ENCODE results near the gene XBP1.
"Not testable (repeated sequence)": the region's sequence is repeated elsewhere in the genome, so short reads cannot be mapped to it uniquely, and the experiment has no call there.

XBP1 gene

DNA sequence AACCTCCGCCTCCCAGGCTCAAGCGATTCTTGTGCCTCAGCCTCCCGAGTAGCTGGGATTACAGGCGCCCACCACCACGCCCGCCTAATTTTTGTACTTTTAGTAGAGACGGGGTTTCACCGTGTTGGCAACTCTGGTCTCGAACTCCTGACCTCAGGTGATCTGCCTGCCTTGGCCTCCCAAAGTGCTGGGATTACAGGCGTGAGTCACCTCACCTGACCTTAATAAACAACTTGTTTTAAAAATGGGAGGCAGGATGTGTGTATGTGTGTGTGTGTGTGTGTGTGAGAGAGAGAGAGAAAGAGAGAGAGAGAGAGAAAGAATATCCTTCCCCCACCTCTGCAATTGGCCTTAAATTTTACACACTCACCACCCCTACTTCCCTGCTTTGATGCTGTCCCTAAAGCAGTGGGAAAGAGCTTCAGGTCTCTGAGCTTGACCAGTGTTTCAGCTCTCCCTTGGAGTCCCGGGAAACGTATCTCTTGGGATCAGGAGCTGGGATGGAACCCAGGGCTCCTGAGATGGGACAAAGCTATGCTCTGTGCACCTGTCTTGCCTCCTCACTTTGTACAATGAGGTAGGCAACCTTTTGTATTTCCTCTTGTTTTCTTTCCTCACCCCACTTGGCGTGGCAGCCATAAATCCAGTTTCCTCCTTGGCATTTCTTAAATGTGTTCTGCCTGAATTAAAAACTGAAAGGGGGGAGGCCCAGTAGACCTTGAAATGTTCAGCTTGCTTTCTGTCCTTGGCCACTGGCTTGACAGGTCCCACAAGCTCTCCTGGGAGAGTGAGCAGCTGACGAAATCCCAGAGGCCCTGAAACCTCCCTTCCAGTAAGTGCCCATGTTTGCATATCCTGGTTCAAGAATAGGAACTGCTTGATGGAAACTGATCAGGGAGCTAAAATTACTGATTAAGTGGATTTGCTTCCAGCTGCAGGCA, 17.8 kb upstream of the XBP1 start:
- DNase-seq = peak in 1 of 2 donors; percentile 31

DNA sequence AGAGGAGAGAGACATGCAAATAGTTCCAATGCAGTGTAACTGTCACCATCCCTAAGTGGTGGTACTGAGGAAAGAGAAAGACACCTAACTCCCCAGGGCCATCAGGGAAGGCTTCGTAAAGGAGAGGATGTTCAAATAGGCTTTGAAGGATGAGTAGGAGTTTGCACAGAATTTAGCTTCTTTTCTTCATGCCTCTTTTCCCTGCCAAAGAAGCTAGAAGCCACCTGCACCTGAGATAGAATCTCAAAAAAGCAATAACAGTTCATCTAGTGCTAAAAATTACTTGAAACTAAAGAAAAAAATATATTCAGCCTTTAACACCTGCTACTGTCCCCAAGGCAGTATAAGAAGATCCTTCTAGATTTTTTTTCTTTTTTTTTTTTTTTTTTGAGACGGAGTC, 16.7 kb upstream of the XBP1 start:
- no peak for DNase-seq

DNA sequence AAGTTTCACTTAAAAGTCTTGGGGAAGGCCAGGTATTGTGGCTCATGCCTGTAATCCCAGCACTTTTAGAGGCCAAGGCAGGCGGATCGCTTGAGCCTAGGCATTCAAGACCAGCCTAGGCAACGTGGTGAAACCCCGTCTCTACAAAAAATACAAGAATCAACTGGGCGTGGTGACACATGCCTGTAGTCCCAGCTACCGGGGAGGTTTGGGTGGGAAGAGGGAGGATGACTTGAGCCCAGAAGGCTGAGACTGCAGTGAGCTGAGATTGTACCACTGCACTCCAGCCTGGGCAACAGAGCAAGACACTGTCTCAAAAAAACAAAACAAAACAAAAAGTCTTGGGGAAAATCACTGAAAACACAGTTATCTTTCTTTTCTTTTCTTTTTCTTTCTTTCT, 15.4 kb upstream of the XBP1 start:
- DNase-seq = no peak

DNA sequence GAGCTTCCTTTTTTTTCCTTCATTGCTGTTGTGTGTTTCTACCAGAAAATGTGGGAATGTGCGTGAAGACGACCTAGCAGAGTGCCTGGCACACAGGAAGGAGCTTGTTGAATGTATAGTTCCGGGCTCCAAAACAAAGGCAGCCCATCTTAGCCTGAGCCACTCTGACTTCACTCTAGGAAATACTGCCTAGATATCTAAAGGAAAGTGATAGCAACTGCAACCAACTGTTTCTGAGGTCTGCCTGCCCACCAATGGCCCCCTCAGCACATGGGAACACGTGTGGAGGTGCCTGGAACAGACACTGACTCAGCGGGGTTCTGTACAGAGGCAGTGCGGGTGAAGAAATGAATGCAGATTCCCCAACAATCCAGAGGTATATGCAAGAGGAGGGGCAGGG, 14.7 kb upstream of the XBP1 start:
- no peak for DNase-seq

DNA sequence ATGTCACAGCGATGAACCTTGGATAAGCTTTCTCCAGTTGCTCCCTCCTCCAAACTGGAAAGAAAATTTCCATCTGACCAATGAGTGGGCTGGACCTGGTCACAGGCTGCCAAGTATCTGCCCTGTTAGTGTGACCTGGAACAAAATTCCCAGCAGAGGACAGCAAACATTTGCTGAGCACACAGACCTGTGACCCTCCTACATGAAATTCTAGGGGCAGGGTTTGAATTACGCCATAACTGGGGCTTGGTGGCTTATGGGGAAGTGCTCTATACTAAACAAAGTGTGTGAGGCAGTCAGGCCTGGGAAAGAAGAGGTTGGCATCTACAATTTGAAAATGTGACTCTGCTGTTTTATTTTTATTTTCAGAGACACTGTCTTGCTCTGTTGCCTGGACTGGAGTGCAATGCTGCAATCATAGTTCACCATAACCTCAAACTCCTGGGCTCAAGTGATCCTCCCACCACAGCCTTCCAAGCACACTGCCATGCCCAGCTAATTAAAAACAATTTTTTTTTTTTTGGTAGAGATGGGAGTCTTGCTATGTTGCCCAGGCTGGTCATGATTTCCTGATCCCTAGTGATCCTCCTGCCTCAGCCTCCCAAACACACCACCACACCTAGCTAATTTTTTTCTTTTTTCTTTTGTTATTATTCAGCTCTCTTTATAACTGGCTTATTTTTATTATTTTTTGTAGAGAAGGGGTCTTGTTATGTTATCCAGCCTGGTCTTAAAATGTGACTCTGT, 13.6 kb upstream of the XBP1 start:
- no peak for DNase-seq

DNA sequence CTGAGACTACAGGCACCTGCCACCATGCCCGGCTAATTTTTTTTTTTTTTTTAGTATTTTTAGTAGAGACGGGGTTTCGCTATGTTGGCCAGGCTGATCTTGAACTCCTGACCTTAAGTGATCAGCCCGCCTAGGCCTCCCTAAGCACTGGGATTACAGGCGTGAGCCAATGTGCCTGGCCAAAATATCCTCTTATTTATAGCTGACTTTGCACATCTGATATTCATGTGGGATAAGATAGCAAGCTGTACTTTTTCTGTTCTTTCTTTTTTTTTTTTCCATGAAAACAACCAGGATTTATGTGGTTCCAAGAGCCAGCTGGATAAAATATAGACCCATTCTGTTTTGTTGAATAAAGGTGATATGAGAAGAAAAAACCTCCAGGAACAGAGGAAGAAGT, 12.1 kb upstream of the XBP1 start:
- no peak for DNase-seq

DNA sequence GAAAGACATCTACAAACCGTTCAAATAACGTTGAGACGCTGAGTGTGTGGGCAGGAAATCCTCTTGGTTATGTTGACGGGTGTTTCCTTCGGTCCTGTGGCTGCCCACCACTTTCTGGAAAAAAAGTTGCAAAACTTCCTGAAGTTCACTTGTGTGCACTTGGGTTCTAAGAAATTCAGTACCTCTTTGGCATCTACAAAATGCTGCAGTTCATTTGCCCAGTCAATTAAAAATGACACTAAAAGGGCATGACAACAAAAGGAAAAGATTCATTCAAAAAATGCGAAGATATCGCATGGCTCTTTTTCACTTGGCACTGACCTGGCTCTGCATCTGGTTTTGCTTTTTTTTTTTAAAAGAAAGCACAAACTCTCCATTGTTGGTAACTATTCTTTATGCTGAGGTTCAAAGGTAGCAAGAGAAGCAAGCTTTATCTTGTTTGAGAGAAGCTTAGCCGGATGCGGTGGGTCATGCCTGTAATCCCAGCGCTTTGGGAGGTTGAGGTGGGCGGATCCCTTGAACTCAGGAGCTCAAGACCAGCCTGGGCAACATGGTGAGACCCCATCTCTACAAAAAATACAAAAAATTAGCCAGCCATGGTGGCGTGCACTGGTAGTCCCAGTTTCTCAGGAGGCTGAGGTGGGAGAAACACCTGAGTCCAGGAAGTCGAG, 10.6 kb upstream of the XBP1 start:
- DNase-seq = peak; percentile 65 to 72

DNA sequence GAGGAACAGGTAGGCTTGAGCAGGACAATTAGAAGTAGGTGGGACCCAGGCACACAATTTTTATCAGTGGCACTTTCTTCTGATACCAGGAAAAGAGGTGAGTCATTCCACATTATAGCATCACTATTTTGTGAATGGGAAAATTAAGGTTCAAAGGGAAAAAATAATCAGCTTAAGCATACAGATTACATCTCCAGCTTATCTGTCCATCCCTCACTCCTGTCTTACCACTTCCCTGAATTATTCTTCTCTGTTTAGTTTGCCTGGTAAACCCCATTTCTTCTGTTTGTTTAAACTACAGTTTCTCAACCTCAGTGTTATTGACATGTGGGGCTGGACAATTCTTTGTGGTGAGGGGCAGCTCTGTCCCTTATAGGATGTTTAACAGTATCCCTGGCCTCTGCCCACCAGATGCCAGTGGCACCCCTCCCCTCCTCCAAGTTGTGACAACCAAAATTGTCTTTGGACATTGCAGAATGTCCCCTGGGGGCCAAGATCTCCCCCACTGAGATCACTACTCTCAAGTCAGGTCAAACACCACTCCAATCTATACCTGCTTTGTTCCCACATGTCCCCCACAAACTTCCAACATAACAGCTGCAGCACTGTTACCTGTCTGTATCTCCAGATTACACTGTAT, 8.5 kb upstream of the XBP1 start:
- DNase-seq = no peak

DNA sequence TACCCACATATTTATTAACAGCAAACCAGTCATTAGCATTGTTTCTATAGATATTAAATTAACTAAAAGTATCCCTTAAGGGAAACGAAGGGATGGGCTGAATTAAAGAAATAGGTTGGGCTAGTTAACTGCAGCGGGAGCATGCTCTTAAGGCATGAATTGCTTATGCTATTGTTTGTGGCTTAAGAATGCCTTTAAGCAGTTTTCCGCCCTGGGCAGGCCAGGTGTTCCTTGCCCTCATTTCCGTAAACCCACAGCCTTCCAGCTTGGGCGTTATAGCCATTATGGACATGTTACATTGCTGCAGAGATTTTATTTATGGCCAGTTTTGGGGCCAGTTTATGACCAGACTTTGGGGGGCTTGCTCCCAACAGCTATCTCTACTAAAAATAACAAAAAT, 5.1 kb upstream of the XBP1 start:
- DNase-seq = not testable (repeated sequence)

DNA sequence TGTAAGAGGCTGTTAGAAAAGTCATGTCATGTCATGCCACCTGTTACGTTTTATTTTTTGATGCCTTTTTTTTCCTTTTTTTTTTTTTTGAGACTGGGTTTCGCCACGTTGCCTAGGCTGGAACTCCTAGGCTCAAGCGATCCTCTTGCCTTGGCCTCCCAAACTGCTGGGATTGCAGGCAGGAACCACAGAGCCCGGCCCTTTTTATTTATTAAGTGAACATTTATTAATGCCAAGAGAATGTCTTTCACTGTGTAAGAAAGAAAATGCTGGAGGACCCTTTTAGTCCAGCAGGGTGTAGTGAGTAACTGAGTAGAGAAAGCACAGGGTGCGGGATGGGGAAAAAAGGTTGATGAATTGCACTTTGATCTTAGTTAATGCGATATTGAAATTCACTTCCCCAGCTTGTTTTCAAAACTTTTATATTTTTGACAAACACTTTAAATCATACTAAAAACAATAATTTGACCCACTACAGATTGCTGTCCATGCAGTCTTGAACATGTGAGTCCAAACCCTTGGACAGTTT, 2.3 kb upstream of the XBP1 start:
- DNase-seq = no peak

DNA sequence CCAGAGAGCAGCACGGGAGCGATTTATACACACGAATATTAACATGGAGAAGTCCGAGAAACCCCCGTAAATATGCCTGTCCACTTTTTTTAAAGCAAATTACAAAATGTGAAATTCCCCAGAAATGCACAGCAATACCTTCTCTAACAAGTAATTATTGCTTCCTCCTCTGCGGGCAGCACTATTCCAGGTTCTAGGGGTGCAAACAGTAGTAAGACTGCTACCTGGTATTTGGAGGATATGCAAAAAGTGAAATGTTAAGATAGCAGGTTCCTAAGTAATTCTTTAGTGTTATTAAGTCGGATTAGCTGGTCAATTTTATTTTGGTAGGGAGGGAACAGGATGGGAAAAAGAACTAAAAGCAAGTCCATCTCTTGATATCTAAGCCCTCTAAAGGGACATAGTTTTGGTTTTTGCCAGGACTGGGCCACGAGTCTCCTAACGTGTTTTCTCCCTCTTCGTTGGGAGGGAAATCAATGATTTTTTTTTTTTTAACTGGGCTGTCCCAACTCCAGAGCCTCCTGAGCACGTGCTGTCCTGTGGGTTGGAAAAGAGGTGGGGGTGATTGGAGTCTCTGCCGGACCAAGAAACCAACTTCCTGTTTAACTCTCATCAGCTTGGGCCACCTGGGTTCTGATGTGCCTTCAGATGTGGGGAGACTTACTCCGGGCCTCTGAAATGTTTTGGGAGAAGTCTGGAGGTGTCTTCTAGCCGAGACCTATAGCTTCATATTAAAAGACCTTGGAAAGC, 1.7 kb upstream of the XBP1 start:
- no peak for DNase-seq

DNA sequence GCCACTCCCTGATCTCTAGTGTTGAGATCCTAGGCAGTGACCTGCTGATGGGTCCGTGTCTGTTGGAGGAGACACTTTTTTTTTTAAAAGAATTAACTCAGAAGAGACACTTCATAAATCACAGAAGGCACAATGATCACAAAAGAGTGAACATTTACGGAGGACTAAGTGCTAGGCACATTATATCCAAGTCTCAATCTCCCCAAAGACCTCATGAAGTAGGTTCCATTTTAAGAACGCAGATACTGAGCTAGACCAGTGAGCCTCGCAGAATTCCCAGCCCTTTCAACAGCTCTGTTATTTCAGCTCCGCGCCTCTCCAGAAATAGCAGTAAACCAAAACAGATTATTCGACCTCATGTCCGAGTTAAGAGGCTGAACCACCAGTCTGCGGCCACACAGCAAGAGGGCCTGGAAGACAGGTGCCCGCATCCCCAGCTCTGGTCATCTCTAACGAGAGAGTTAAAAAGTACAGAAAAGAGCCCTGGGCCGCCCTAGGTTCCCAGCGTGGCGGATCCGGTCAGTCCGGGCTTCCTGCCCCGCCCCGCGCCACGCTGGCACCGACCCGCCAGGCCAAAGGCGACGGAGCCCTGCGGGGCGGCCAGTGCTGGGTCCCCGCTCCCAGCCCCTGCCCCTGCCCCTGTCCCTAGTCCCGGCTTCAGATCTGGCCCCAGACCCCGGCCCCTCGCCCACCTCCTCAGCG, 612 bp downstream of the XBP1 start:
- DNase-seq = no peak

DNA sequence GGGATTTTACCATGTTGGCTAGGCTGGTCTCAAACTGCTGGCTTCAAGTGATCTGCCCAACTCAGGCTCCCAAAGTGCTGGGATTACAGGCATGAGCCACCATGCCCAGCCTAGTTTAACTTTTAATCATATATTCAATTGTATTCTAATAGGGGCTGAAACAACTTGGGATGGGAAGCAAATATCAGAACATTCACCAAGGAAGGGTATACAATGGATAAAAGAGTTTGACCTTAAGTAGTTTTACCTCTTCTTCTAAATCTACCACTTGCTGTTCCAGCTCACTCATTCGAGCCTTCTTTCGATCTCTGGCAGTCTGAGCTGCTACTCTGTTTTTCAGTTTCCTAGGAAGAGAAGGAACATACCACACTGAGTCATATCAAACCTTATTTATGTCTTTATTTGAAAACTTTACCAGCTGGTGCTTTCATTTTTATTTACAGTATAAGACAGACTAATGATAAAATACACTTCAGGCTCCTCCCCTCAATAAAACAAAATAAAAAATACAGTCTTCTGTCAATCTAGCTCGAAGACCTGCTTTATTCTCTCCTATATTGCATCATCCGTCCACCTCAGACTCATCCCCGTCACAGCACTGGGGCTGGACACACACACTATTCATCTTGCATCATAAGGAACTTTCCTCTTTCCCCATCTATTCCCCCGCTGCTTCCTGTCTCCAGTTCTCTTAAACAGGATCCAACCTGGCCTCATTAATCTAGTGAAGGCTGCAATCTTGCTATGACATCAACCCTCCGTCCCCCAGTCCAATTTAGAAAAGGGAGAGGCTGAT, 1.4 kb downstream of the XBP1 start:
- peak; percentile 66 to 74 for DNase-seq

DNA sequence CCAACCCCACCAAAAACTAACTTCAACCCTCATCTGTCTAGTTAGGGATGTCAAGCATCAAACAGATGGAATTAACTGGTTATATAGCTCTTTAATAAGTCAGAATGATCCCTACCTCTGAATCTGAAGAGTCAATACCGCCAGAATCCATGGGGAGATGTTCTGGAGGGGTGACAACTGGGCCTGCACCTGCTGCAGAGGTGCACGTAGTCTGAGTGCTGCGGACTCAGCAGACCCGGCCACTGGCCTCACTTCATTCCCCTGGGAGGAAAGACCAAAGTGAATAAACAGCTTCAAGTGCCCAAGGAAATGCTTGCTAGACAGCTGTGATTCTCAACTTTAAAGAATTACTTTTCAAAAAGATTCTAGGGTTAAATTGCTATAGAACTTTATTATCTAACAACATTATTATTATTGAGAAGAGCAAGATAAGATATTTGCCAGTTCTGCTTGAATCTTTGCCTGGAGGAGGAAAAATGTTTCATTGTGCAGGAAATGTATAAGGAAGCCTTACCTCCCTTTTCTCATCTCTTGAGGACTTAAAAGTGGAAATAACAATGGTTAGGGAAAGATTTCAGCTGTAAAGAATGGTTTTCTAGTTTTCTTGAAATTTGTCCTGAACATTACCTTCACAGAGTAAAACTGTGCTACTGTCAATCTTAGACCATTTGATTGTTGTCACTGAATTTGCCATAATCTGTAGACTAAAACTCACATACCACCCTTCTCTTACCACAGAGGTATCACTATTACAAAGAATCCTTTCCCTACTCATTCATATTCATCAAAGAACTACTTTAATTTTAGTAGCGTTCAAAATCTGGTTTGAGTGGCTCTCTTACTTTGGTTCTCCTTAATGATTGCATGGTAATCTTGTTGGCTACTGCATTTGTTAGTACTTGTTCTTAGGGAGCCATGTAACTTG, 4.2 kb downstream of the XBP1 start:
- DNase-seq = no peak

DNA sequence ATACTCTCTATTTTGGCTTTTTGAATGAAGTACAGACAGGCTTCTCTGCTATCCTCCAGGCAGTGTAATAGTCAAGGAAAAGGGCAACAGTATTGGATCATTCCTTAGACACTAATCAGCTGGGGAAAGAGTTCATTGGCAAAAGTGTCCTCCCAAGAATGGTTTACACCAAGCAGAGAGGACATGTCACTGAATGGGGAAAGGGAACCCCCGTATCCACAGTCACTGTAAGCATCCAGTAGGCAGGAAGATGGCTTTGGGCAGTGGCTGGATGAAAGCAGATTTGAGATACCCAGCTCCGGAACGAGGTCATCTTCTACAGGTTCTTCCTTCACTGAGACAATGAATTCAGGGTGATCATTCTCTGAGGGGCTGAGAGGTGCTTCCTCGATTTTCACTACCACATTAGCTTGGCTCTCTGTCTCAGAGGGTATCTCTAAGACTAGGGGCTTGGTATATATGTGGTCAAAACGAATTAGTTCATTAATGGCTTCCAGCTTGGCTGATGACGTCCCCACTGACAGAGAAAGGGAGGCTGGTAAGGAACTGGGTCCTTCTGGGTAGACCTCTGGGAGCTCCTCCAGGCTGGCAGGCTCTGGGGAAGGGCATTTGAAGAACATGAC, 5.2 kb downstream of the XBP1 start:
- no peak for DNase-seq

DNA sequence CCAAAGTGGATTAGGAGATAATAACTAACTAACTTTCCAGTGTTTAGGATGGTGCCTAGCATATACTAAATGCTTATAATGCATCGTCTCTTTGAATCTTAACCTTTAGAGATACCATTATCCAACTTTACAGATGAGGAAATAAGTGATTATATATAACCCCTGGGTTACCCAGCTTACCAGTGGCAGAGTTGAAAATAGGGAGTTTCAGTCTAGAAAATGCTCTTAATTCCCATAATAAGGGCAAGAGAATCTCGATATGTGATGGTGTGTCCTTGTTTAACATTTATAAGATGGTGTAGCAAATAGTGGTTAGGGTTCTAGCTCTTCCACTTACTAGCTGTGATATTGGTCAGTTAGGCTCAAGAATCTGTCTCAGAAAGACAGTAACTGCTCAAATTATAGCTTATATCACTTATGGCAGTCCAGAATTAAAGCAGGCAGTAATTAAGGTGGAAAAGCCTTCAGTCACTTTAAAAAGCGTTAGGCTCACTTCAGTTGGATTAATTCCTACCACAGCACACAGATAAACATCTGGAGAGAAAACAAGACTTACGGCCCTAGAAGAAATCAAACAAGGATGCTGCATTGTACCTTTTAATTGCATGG, 6.3 kb downstream of the XBP1 start:
- no peak for DNase-seq

DNA sequence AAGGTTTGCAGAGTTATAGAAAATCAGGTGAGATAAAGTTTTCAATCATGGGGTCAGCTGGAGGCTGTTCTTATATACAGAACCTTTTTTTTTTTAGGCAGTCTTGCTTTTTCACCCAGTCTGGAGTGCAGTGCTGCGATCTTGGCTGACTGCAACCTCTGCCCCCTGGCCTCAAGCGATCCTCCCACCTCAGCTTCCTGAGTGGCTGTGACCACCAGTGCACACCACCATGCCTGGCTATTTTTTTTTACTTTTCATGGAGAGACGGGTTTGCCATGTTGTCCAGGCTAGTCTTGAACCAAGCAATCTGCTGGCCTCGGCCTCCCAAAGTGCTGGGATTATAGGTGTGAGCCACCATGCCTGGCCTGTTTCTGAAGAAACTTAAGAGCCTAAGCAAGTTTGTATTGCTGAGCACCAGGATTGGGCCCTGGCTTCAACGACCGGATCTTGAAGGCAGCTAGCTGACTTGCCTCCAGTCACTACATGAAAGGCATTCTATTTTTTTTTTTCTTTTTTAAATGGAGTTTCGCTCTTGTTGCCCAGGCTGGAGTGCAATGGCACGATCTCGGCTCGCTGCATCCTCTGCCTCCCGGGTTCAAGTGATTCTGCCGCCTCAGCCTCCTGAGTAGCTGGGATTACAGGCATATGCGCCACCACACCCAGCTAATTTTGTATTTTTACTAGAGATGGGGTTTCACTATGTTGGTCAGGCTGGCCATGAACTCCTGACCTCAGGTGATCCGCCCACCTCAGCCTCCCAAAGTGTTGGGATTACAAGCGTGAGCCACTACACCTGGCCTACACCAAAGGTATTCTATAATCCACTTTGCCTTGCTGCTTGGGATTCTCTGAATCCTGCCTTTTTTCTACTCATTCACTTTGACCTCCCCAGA, 7.6 kb downstream of the XBP1 start:
- DNase-seq = no peak
